Colonic mucosa (tissue), 4 donors: Measurements from ENCODE around the gene TJP2. TPM values are rescaled to one million over a fixed set of nuclear protein-coding genes. Genes with fewer than 3 reads are reported as not detected.

Experiments
- DNase-seq: peaks from one replicate; pipeline ENCODE4 v3.0.0-alpha.2; 2020
- H3K27ac ChIP-seq: fragments of 200-600 bp; one replicate; pipeline ENCODE4 v1.8.0; 2021
- H3K27me3 ChIP-seq: fragments of 200-600 bp; one replicate; pipeline ENCODE4 v1.8.0; 2021
- H3K36me3 ChIP-seq: fragments of 200-600 bp; one replicate; pipeline ENCODE4 v1.8.0; 2021
- H3K4me1 ChIP-seq: fragments of 200-600 bp; one replicate; pipeline ENCODE4 v1.8.0; 2021; ENCODE audit warnings: mild to moderate bottlenecking
- H3K4me3 ChIP-seq: fragments of 200-600 bp; one replicate; pipeline ENCODE4 v1.8.0; 2021
- H3K9ac ChIP-seq, 2 donors: one replicate each; pipeline ENCODE4 v1.7.0; 2013; ENCODE audit warnings: control low read depth in 2 of 2, low read depth in 2 of 2, low read length in 2 of 2
- H3K9me3 ChIP-seq: fragments of 200-600 bp; one replicate; pipeline ENCODE4 v1.8.0; 2021
- intact Hi-C: fragments of 100-400 bp; cut with DNase I; formaldehyde crosslinking; loops from one replicate; pipeline ENCODE4 v1.14.1; 2022
- total RNA-seq, 2 donors: library from RNA; stranded (reverse); fragmentation: NEBNext Ultra II Directional in 1 of 2; extraction: Animal tissue kit (Norgen Biotek cat#: 25700) in 1 of 2; gene quantifications; one replicate each; pipeline ENCODE4 v1.2.1, GENCODE V29; 2021
- TF ChIP-seq, protein P1 (sequence below): fragments of 200-600 bp; IDR thresholded peaks from one replicate; pipeline ENCODE4 v1.8.0; 2022; ENCODE audit warnings: antibody characterized with exemption, mild to moderate bottlenecking
- donor health status: healthy.
- donor health status: DM: no; HTN: no; CAD: no.
- donor health status: DM: no; HTN: no; CAD: no.

TJP2 gene
- total RNA-seq, 2 donors from 2014 or later = 133 to 174 TPM

DNA sequence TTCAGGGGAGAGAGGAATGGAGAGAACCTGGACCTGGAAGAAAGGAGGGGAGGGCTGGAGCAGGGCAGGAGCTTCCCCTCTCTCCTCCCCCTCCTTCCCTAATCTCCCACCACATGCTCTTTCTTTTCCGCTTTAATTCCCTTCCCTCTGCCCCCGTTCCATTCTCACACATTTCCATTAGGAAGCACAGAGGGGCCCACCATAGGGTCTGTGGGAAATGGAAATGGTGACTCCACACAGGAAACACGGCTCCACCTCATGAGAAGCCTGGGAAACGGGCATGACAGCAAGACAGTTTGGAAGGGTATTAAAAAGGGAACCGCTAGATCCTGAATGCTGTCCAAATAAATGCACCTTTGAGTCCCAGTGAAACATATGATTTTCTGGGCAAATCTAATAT lies 86.1 kb downstream of the TJP2 start:
- Histone ChIP-seq H3K4me3 (no peak overlapping the region), H3K36me3 (no peaks in the 10 kb centered on the region), H3K9me3 (no peaks in the 10 kb centered on the region), H3K27me3 (no peaks in the 10 kb centered on the region), H3K9ac (no peak overlapping the region), H3K27ac (no peak overlapping the region), H3K4me1 (no peaks in the 10 kb centered on the region)
- DNase-seq = no peak
- TF ChIP-seq, protein P1, sequence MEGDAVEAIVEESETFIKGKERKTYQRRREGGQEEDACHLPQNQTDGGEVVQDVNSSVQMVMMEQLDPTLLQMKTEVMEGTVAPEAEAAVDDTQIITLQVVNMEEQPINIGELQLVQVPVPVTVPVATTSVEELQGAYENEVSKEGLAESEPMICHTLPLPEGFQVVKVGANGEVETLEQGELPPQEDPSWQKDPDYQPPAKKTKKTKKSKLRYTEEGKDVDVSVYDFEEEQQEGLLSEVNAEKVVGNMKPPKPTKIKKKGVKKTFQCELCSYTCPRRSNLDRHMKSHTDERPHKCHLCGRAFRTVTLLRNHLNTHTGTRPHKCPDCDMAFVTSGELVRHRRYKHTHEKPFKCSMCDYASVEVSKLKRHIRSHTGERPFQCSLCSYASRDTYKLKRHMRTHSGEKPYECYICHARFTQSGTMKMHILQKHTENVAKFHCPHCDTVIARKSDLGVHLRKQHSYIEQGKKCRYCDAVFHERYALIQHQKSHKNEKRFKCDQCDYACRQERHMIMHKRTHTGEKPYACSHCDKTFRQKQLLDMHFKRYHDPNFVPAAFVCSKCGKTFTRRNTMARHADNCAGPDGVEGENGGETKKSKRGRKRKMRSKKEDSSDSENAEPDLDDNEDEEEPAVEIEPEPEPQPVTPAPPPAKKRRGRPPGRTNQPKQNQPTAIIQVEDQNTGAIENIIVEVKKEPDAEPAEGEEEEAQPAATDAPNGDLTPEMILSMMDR = no peak
- intact Hi-C loops = no loop called here

DNA sequence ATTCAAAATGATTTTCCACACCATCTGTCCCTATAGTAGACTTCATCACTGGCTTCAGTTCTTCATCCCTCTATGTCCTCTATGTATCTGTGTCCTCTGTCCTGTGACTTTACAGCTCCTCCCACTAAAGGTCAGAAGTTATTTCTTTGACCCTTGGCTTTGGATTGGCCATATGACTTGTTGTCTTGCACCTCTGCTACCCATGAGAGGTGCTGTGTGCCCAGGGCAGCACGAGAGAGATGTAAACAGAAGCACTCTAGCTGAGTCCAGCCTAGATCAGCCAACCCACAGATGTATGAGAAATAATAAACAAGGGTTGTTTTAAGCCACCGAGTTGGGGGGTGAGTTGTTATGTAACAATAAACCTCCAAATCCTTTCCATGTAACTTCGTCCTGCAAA lies 87.6 kb downstream of the TJP2 start:
- Histone ChIP-seq H3K9me3 (no peaks in the 10 kb centered on the region), H3K27ac (no peak overlapping the region), H3K36me3 (no peaks in the 10 kb centered on the region), H3K27me3 (no peaks in the 10 kb centered on the region), H3K9ac (no peak overlapping the region), H3K4me1 (no peaks in the 10 kb centered on the region), H3K4me3 (no peak overlapping the region)
- TF ChIP-seq, protein P1 = no peak
- intact Hi-C loops = no loop called here
- no peak for DNase-seq

DNA sequence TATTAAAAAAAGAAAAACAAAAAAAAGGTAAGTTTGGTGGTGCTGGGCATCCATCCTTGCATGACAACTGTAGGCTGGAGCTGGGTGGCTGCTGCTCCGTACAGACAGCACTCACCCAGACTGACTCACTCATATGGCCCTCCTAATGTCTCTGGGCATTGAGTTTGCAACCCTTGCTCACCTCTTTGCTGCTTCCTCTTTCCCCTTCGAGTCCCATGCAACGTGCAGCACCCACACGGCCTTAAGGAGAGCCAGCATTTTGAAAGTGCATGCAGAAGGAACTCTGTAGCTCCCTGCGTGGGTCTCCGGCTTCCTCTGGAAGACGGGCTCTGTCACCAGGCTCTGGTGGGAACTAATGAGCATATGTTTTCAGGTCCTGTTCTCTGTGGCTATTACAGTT lies 90.4 kb downstream of the TJP2 start:
- TF ChIP-seq, protein P1 = no peak
- DNase-seq = no peak
- intact Hi-C loops = no loop called here

GRCh38 chr9:69265891-69266290 lies 91.8 kb downstream of the TJP2 start:
- Histone ChIP-seq H3K9me3 (no peaks in the 10 kb centered on the region), H3K4me1 (no peaks in the 10 kb centered on the region), H3K36me3 (no peaks in the 10 kb centered on the region), H3K27ac (no peak overlapping the region), H3K4me3 (no peak overlapping the region), H3K27me3 (no peaks in the 10 kb centered on the region), H3K9ac (no peak overlapping the region)
- TF ChIP-seq, protein P1 = no peak
- DNase-seq = no peak
- intact Hi-C loops = no loop called here

More for the DNA sequence above, 90.4 kb downstream of the TJP2 start:
- H3K27me3 ChIP-seq = no peaks in the 10 kb centered on the region
- H3K9me3 ChIP-seq = no peaks in the 10 kb centered on the region
- no peaks in the 10 kb centered on the region for H3K4me1 ChIP-seq
- no peak overlapping the region for H3K27ac ChIP-seq
- H3K36me3 ChIP-seq = no peaks in the 10 kb centered on the region
- H3K4me3 ChIP-seq = no peak overlapping the region
- no peak overlapping the region for H3K9ac ChIP-seq

DNA sequence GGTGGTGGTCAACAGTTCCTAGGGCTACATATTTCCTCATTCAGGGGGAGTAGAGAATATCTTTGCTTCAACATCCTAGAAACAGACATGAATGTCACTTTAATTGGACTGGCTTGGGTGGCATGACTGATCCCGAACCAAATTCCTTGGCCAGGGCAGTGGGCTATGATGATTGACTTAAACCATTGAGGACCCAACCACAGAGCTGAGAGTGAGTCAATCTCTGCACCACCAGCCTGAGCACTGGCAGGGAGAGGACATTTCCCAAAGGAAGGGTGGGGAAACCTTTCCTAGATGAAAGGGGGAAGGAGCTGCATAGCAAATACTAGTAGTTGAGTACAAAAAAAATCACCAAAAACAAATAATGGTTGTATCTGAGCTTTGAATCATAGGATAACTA lies 98.1 kb downstream of the TJP2 start:
- no peak overlapping the region for H3K4me3 ChIP-seq
- TF ChIP-seq, protein P1 = no peak
- no peak for DNase-seq
- H3K4me1 ChIP-seq = no peaks in the 10 kb centered on the region
- H3K9ac ChIP-seq = no peak overlapping the region
- H3K9me3 ChIP-seq = no peaks in the 10 kb centered on the region
- H3K27ac ChIP-seq = no peak overlapping the region
- H3K27me3 ChIP-seq = no peaks in the 10 kb centered on the region
- H3K36me3 ChIP-seq = no peaks in the 10 kb centered on the region
- intact Hi-C loops = no loop called here

DNA sequence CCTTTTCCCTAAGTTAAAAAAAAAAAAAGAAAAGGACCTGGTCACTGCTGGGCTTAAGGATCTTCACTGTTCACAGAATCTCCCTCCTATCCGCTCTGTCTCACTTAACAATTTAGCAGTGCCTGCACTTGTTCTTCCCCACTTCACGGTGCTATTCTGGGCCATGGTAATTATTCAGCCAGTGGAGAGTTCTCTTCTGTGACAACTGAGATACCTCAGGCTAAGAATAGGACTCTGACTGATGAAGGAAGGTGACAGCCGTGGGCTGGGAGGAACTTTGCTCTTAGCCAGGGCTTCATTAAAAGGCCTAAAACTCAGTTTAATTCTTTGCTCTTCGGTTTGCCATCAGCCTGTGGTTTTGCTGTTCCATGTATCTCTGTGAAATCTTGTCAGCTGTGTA lies 99.1 kb downstream of the TJP2 start:
- TF ChIP-seq, protein P1 = no peak
- intact Hi-C loops = no loop called here
- Histone ChIP-seq H3K27ac (no peak overlapping the region), H3K9me3 (no peaks in the 10 kb centered on the region), H3K4me1 (no peaks in the 10 kb centered on the region), H3K27me3 (no peaks in the 10 kb centered on the region), H3K36me3 (no peaks in the 10 kb centered on the region), H3K4me3 (no peak overlapping the region), H3K9ac (no peak overlapping the region)
- no peak for DNase-seq
